HepG2 (cell line): Measurements from ENCODE around the gene LTBR. TPM values are rescaled to one million over a fixed set of nuclear protein-coding genes. Genes with fewer than 3 reads are reported as not detected.

Experiments
- ATAC-seq: fragments of 200-7000 bp; cut with Tn5 transposase; 3 replicates; pipeline ENCODE4 v1.9.1; 2020; ENCODE audit warnings: mild to moderate bottlenecking, moderate library complexity
- BruUV-seq: library from RNA; stranded (reverse); fragments of 400-500 nt; replicated peaks from 2 replicates; lab custom pipeline; 2021; lab: Mats Ljungman, UMichigan
- CTCF ChIA-PET: fragments of 300-600 bp; formaldehyde crosslinking; extraction: SDS; loops from one replicate; lab custom pipeline; 2021; ENCODE audit warnings: low total read pairs, inconsistent platforms, low intra/inter-chr PET ratio; lab: Yijun Ruan, JAX
- POLR2A ChIA-PET: fragments of 350-600 bp; sonication (Branson Sonifier 250); formaldehyde crosslinking; loops from one replicate; lab custom pipeline; 2020; ENCODE audit warnings: antibody characterized with exemption, inconsistent platforms; lab: Yijun Ruan, JAX
- DNase-seq: peaks from one replicate; pipeline ENCODE4 v3.0.0-alpha.2; 2015; ENCODE audit warnings: low spot score
- FAIRE-seq: peaks from 3 replicates; lab custom pipeline; 2011; peaks lifted over from hg19 to GRCh38; lab: Jason Lieb, UNC
- H2AFZ ChIP-seq: one replicate; pipeline ENCODE4 v1.6.1; 2011; ENCODE audit warnings: low read length, inconsistent platforms
- H3K27ac ChIP-seq: fragments of 300-600 bp; 3 replicates; pipeline ENCODE4 v1.8.0; 2011; ENCODE audit warnings: mixed run types, mild to moderate bottlenecking, mixed read lengths, low read length, inconsistent platforms; ENCODE audit not compliant: insufficient read depth; ENCODE audit errors: extremely low read length
- H3K27me3 ChIP-seq, 2 experiments: fragments of 200-600 bp in 1 of 2; 2 replicates in 1 of 2; 3 replicates in 1 of 2; pipeline versions ENCODE4 v1.6.0 to v1.8.0; 2011; ENCODE audit warnings: low read length in 2 of 2, mild to moderate bottlenecking in 2 of 2, moderate library complexity in 2 of 2, inconsistent platforms in 1 of 2; ENCODE audit not compliant: insufficient read depth in 2 of 2, control insufficient read depth in 1 of 2
- H3K36me3 ChIP-seq, 2 experiments: fragments of 200-600 bp in 1 of 2; replicated peaks in 1 of 2; 2 replicates in 1 of 2; 3 replicates in 1 of 2; pipeline versions ENCODE4 v1.5.1 to v1.8.0; 2011; ENCODE audit warnings: low read length in 2 of 2, inconsistent platforms in 1 of 2; ENCODE audit not compliant: insufficient read depth in 2 of 2, control insufficient read depth in 1 of 2
- H3K4me1 ChIP-seq: 2 replicates; pipeline ENCODE4 v1.5.1; 2012; ENCODE audit warnings: low read length, inconsistent platforms; ENCODE audit not compliant: insufficient read depth
- H3K4me2 ChIP-seq: 2 replicates; pipeline ENCODE4 v1.6.0; 2011; ENCODE audit warnings: low read depth, low read length, inconsistent platforms
- H3K4me3 ChIP-seq, 3 experiments: fragments of 200-600 bp in 1 of 3; sonication (generic), shearing (Covaris generic) in 1 of 3; replicated peaks in 1 of 3; 2 replicates each; pipeline ENCODE4 v1.5.1; 2011 to 2016; ENCODE audit warnings: low read length in 3 of 3, inconsistent platforms in 2 of 3, low read depth in 2 of 3, mild to moderate bottlenecking in 2 of 3, control low read depth in 1 of 3, mixed read lengths in 1 of 3; ENCODE audit not compliant: insufficient read depth in 1 of 3
- H3K79me2 ChIP-seq: one replicate; pipeline ENCODE4 v1.6.1; 2011; ENCODE audit warnings: low read length, inconsistent platforms; ENCODE audit not compliant: insufficient read depth
- H3K9ac ChIP-seq: 2 replicates; pipeline ENCODE4 v1.6.0; 2011; ENCODE audit warnings: mild to moderate bottlenecking, low read depth, low read length, inconsistent platforms; ENCODE audit not compliant: insufficient read depth
- H3K9me3 ChIP-seq: 2 replicates; pipeline ENCODE4 v1.5.1; 2012; ENCODE audit warnings: mild to moderate bottlenecking, low read length
- H4K20me1 ChIP-seq: 2 replicates; pipeline ENCODE4 v1.6.0; 2011; ENCODE audit warnings: inconsistent platforms, mild to moderate bottlenecking, low read length, moderate library complexity; ENCODE audit not compliant: insufficient read depth
- ARNTL ChIP-seq: sonication (generic); formaldehyde crosslinking; IDR thresholded peaks from 2 replicates; pipeline ENCODE4 v1.4.0; 2020; ENCODE audit warnings: mild to moderate bottlenecking, missing genetic modification reagents
- BCL6 ChIP-seq: IDR thresholded peaks from 2 replicates; pipeline ENCODE4 v1.6.1; 2016; ENCODE audit warnings: missing genetic modification reagents, missing compliant biosample characterization
- EED ChIP-seq: sonication (generic); formaldehyde crosslinking; IDR thresholded peaks from 2 replicates; pipeline ENCODE4 v1.5.0; 2020; ENCODE audit warnings: mild to moderate bottlenecking, missing genetic modification reagents
- FOXA1 ChIP-seq, 2 experiments: fragments of 450-650 bp in 1 of 2; sonication (generic) in 1 of 2; formaldehyde crosslinking in 1 of 2; IDR thresholded peaks; 2 replicates each; pipeline versions ENCODE4 v1.4.0 to v1.6.1; 2016 to 2020; ENCODE audit warnings: missing genetic modification reagents in 1 of 2
- ISL2 ChIP-seq: sonication (generic); formaldehyde crosslinking; IDR thresholded peaks from 2 replicates; pipeline ENCODE4 v1.5.0; 2020; ENCODE audit warnings: missing genetic modification reagents
- MAZ ChIP-seq, 2 experiments: sonication (generic) in 1 of 2; formaldehyde crosslinking in 1 of 2; IDR thresholded peaks; 2 replicates each; pipeline versions ENCODE4 v1.5.0 to v1.6.1; 2012 to 2020; ENCODE audit warnings: low read depth in 2 of 2, mild to moderate bottlenecking in 2 of 2, borderline replicate concordance in 1 of 2, improper control_type of control experiment in 1 of 2, low read length in 1 of 2, missing genetic modification reagents in 1 of 2, moderate library complexity in 1 of 2
- MED8 ChIP-seq: sonication (generic); formaldehyde crosslinking; IDR thresholded peaks from 2 replicates; pipeline ENCODE4 v1.8.1; 2023; ENCODE audit warnings: mild to moderate bottlenecking, missing genetic modification reagents; ENCODE audit not compliant: insufficient replicate concordance
- REPIN1 ChIP-seq: sonication (generic); formaldehyde crosslinking; IDR thresholded peaks from 2 replicates; pipeline ENCODE4 v1.8.0; 2022; ENCODE audit warnings: missing genetic modification reagents, low read depth, mild to moderate bottlenecking, borderline replicate concordance
- SP4 ChIP-seq: sonication (generic); formaldehyde crosslinking; IDR thresholded peaks from 2 replicates; pipeline ENCODE4 v1.8.1; 2023; ENCODE audit warnings: mild to moderate bottlenecking, missing genetic modification reagents
- YEATS2 ChIP-seq: sonication (generic); formaldehyde crosslinking; IDR thresholded peaks from 2 replicates; pipeline ENCODE4 v1.4.0; 2020; ENCODE audit warnings: missing genetic modification reagents, borderline replicate concordance
- ZBTB42 ChIP-seq: sonication (generic); formaldehyde crosslinking; IDR thresholded peaks from 2 replicates; pipeline ENCODE4 v1.5.0; 2020; ENCODE audit warnings: mild to moderate bottlenecking, missing genetic modification reagents
- ZFP37 ChIP-seq: sonication (generic); formaldehyde crosslinking; IDR thresholded peaks from 2 replicates; pipeline ENCODE4 v1.4.0; 2020; ENCODE audit warnings: missing genetic modification reagents, borderline replicate concordance
- ZNF550 ChIP-seq: sonication (generic); formaldehyde crosslinking; IDR thresholded peaks from 2 replicates; pipeline ENCODE4 v1.4.0; 2020; ENCODE audit warnings: mild to moderate bottlenecking, missing genetic modification reagents, borderline replicate concordance
- ZNF567 ChIP-seq: sonication (generic); formaldehyde crosslinking; IDR thresholded peaks from 2 replicates; pipeline ENCODE4 v1.8.1; 2023; ENCODE audit warnings: mild to moderate bottlenecking, missing genetic modification reagents, borderline replicate concordance
- ZNF782 ChIP-seq: sonication (generic); formaldehyde crosslinking; IDR thresholded peaks from 2 replicates; pipeline ENCODE4 v1.4.0; 2020; ENCODE audit warnings: missing genetic modification reagents, mild to moderate bottlenecking, borderline replicate concordance
- ZNF839 ChIP-seq: sonication (generic); formaldehyde crosslinking; IDR thresholded peaks from 2 replicates; pipeline ENCODE4 v1.4.0; 2020; ENCODE audit warnings: missing genetic modification reagents, mild to moderate bottlenecking, borderline replicate concordance
- WGBS: methylation state at CpG from one replicate; pipeline ENCODE4 v1.1.6; 2017; ENCODE audit warnings: low lambda C conversion rate; 5-methylcytosine and 5-hydroxymethylcytosine counted together
- in situ Hi-C: cut with HindIII; loops from 2 replicates; pipeline ENCODE4 v1.10.0; 2017; ENCODE audit warnings: low pct_unique_long_range_greater_than_20kb; ENCODE audit not compliant: extremely low pct_ligation_motif_present
- intact Hi-C: fragments of 100-400 bp; cut with micrococcal nuclease; formaldehyde crosslinking; loops from one replicate; pipeline ENCODE4 v1.10.0; 2022; ENCODE audit not compliant: unreplicated experiment
- polyA plus RNA-seq, 8 experiments: library from polyadenylated mRNA; depleted of rRNA in 3 of 8; stranded (reverse) in 7 of 8; unstranded in 1 of 8; fragments of >200 nt; fragmentation: Illumina TruSeq in 4 of 8; extraction: Trizol in 4 of 8; gene quantifications; 2 replicates each; pipeline versions ENCODE4 v1.2.1 to v1.2.3, GENCODE V29; 2011 to 2016; ENCODE audit warnings: low read depth in 4 of 8, missing spikeins in 1 of 8, mixed read lengths in 1 of 8; ENCODE audit not compliant: insufficient read depth in 1 of 8
- total RNA-seq, 5 experiments: library from RNA; depleted of rRNA; stranded (reverse); fragments of >200 nt; fragmentation: Illumina TruSeq; extraction: Trizol; gene quantifications; 2 replicates each; pipeline ENCODE4 v1.2.3, GENCODE V29; 2016; ENCODE audit warnings: low read depth in 1 of 5
- TF ChIP-seq, protein P1 (sequence below): sonication (generic); formaldehyde crosslinking; IDR thresholded peaks from 2 replicates; pipeline ENCODE4 v1.5.1; 2020; ENCODE audit warnings: missing genetic modification reagents, mild to moderate bottlenecking, borderline replicate concordance
- TF ChIP-seq, protein P2 (sequence below): sonication (generic); formaldehyde crosslinking; IDR thresholded peaks from 2 replicates; pipeline ENCODE4 v1.5.1; 2020; ENCODE audit warnings: mild to moderate bottlenecking, missing genetic modification reagents

Gene LTBR
- total and polyA plus RNA-seq, 2 of the 13 experiments (the other 11 are each of a cell fraction or from before 2014, with no cell fraction given) = 31.4 to 34.8 TPM

DNA sequence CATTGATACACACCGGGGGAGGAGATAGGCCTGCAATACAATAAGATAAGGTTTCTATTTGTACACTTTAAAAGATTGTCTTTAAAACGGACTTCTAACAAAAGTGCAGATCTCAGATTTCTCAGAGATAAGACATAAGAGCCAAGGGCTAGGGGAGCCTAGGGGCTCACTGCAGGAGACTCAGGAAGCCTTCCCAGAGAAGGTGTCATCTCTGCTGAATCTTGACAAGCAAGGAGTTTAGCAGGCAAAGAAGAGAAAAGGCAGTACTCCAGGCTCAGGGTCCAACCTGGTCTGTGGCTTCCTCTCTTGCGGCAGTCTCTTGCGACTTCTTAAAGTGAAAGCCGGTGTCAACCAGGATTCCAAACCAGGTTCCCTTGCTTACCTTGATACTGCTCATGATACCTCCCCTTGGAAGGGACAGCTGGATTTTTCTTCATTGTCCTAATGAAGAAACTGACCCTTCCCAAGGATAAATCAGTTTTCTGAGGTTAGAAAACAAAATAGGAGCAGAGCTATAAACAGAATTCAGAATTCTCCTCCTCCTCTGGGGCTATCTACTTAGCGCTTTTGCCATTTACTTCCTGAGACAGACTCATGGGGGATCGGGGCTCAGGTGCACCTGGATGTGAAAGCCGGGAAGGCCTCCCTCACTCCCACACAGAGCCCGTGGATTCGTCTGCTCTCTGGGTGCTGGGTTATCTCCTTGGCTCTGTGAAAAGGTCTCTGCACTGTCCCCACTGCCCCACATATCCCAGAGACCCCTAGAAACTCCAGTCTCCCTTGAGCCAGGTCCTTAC, 6.9 kb upstream of the LTBR start:
- ChIA-PET CTCF (no interaction called here), POLR2A (interaction anchor here (0.6 to 4.9 kb wide), 6 partner anchors 14 to 75 kb away, joined by 3 to 33 read pairs (median 4); partner anchors contain the start of gene TAPBPL)
- H4K20me1 ChIP-seq = no peaks in the 10 kb centered on the region
- H3K79me2 ChIP-seq = no peaks in the 10 kb centered on the region
- DNase-seq (no peak), FAIRE-seq (no peak), ATAC-seq (no peak; the same call in 2 of the 3 replicates)
- H3K36me3 ChIP-seq = no peaks in the 10 kb centered on the region
- peaks cover 0 to 21% of the 10 kb centered on the region in 2 experiments; a peak in 3 of 5 replicates for H3K27me3 ChIP-seq
- H2AFZ ChIP-seq = no peak overlapping the region
- intact Hi-C loops (loop anchor here (2.0 kb wide), 1 partner anchor 40 kb away; no protein-coding TSS in a partner anchor), in situ Hi-C loops (no loop called here)
- BruUV-seq = no TSS peak
- peak overlapping the region; percentile 68 for H3K9ac ChIP-seq
- 22% methylated on average over 10 of the region's 10 CpGs for WGBS
- peak overlapping the region; percentile 98 for H3K4me2 ChIP-seq
- H3K27ac ChIP-seq = peak overlapping the region; percentile 16
- H3K4me3 ChIP-seq = peak overlapping the region; percentile 34 to 73 (median 57)
- H3K9me3 ChIP-seq = no peaks in the 10 kb centered on the region
- H3K4me1 ChIP-seq = peaks cover 68% of the 10 kb centered on the region
- TF ChIP-seq BCL6 (CRISPR knock-in tag) (no peak), REPIN1 (CRISPR knock-in tag) (0 out of 2 replicates have a peak, but pooled peaks have one; percentile 63), ARNTL (CRISPR knock-in tag) (0 out of 2 replicates have a peak, but pooled peaks have one; percentile 4), MAZ (IDR thresholded peaks at IDR 0.05; ENCODE audit: borderline replicate concordance, low read depth, low read length) (no peak), MAZ (CRISPR knock-in tag; IDR thresholded peaks at IDR 0.05; ENCODE audit: low read depth) (0 out of 2 replicates have a peak, but pooled peaks have one; percentile 13), ZFP37 (CRISPR knock-in tag) (no peak), ZNF550 (CRISPR knock-in tag) (no peak), ISL2 (CRISPR knock-in tag) (no peak), EED (CRISPR knock-in tag) (no peak), FOXA1 (IDR thresholded peaks at IDR 0.05) (no peak), FOXA1 (CRISPR knock-in tag; IDR thresholded peaks at IDR 0.05) (no peak), ZNF567 (CRISPR knock-in tag) (no peak), SP4 (CRISPR knock-in tag) (no peak), ZNF782 (CRISPR knock-in tag) (no peak), ZNF839 (CRISPR knock-in tag) (no peak), MED8 (CRISPR knock-in tag) (no peak), ZBTB42 (CRISPR knock-in tag) (0 out of 2 replicates have a peak, but pooled peaks have one; percentile 30), YEATS2 (CRISPR knock-in tag) (0 out of 2 replicates have a peak, but pooled peaks have one; percentile 3)
- TF ChIP-seq, protein P1, sequence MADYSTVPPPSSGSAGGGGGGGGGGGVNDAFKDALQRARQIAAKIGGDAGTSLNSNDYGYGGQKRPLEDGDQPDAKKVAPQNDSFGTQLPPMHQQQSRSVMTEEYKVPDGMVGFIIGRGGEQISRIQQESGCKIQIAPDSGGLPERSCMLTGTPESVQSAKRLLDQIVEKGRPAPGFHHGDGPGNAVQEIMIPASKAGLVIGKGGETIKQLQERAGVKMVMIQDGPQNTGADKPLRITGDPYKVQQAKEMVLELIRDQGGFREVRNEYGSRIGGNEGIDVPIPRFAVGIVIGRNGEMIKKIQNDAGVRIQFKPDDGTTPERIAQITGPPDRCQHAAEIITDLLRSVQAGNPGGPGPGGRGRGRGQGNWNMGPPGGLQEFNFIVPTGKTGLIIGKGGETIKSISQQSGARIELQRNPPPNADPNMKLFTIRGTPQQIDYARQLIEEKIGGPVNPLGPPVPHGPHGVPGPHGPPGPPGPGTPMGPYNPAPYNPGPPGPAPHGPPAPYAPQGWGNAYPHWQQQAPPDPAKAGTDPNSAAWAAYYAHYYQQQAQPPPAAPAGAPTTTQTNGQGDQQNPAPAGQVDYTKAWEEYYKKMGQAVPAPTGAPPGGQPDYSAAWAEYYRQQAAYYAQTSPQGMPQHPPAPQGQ (CRISPR knock-in tag) = no peak
- TF ChIP-seq, protein P2, sequence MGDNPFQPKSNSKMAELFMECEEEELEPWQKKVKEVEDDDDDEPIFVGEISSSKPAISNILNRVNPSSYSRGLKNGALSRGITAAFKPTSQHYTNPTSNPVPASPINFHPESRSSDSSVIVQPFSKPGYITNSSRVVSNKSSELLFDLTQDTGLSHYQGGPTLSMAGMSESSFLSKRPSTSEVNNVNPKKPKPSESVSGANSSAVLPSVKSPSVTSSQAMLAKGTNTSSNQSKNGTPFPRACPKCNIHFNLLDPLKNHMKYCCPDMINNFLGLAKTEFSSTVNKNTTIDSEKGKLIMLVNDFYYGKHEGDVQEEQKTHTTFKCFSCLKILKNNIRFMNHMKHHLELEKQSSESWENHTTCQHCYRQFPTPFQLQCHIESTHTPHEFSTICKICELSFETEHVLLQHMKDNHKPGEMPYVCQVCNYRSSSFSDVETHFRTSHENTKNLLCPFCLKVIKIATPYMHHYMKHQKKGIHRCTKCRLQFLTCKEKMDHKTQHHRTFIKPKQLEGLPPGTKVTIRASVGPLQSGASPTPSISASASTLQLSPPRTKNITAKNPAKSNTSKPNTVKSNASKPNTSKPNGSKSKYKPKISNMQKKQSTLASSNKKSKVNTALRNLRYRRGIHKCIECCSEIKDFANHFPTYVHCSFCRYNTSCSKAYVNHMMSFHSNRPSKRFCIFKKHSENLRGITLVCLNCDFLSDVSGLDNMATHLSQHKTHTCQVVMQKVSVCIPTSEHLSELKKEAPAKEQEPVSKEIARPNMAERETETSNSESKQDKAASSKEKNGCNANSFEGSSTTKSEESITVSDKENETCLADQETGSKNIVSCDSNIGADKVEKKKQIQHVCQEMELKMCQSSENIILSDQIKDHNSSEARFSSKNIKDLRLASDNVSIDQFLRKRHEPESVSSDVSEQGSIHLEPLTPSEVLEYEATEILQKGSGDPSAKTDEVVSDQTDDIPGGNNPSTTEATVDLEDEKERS (CRISPR knock-in tag) = 0 out of 2 replicates have a peak, but pooled peaks have one; percentile 28
